ENCODE results near the gene TMEM141.
"Not testable (repeated sequence)": the region's sequence is repeated elsewhere in the genome, so short reads cannot be mapped to it uniquely, and the experiment has no call there.

The TMEM141 gene

DNA sequence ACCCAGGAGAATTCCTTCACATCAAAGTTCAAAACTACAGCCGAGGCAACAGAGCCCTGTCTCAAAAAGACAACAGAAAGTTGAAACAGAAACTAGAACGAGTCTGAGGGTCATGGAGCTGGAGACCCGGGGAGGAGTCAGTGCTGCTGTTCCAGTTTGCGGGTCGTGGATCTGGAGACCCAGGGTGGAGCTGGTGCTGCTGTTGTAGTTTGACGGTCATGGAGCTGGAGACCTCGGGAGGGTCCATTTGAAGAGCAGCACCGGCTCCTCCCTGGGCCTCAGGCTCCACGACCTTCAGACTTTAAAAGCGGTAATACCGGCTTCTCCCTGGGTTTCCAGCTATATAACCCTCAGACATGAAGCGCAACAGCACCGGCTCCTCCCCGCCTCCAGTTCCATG lies 13.8 kb upstream of the TMEM141 start:
- no peak for DNase-seq (ENCODE audit: low spot score)
- H3K27ac ChIP-seq: no peak overlapping the region
- no peak for TF ChIP-seq CTCF (conservative IDR thresholded peaks at IDR 0.05; ENCODE audit: low read depth)
- CTCF ChIA-PET: interaction anchor here (1.0 to 2.1 kb wide), 6 partner anchors 8 to 287 kb away, joined by 4 to 11 read pairs (median 7); partner anchors contain the start of gene LCN8
- POLR2A ChIA-PET (ENCODE audit: low non-redundant PET): no interaction called here

GRCh38 chr9:136779808-136780207 lies 11.3 kb upstream of the TMEM141 start:
- H3K27ac ChIP-seq: no peak overlapping the region
- ChIA-PET POLR2A (ENCODE audit: low non-redundant PET) (no interaction called here), CTCF (interaction anchor here (0.6 to 2.7 kb wide), 4 partner anchors 9 to 342 kb away, joined by 3 to 11 read pairs (median 6); no protein-coding TSS in a partner anchor)
- TF ChIP-seq CTCF (conservative IDR thresholded peaks at IDR 0.05; ENCODE audit: low read depth): no peak
- DNase-seq (ENCODE audit: low spot score): no peak

DNA sequence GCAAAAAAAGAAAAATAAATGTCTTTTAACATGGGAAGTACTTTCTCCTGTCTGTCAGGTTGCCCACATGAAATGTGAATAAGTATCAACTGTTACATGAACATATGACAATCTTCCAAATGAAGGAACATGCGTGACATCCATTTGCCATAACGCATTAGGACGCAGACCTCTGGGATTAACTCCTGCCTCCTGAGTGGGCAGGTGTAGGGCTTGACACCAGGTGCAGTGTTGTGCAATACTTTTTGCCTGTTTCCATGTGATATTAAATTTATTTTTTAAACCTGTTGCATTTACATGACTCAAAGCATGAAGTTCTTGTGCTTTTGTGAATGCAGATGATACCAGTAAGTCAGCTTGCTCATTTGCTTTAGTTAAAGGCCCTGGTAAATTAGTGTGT lies 8.7 kb upstream of the TMEM141 start:
- no peak for TF ChIP-seq CTCF (conservative IDR thresholded peaks at IDR 0.05; ENCODE audit: low read depth)
- CTCF ChIA-PET: interaction anchor here (1.1 kb wide), 1 partner anchor 55 kb away, joined by 6 read pairs; no protein-coding TSS in a partner anchor
- POLR2A ChIA-PET (ENCODE audit: low non-redundant PET): no interaction called here
- no peak overlapping the region for H3K27ac ChIP-seq
- no peak for DNase-seq (ENCODE audit: low spot score)

DNA sequence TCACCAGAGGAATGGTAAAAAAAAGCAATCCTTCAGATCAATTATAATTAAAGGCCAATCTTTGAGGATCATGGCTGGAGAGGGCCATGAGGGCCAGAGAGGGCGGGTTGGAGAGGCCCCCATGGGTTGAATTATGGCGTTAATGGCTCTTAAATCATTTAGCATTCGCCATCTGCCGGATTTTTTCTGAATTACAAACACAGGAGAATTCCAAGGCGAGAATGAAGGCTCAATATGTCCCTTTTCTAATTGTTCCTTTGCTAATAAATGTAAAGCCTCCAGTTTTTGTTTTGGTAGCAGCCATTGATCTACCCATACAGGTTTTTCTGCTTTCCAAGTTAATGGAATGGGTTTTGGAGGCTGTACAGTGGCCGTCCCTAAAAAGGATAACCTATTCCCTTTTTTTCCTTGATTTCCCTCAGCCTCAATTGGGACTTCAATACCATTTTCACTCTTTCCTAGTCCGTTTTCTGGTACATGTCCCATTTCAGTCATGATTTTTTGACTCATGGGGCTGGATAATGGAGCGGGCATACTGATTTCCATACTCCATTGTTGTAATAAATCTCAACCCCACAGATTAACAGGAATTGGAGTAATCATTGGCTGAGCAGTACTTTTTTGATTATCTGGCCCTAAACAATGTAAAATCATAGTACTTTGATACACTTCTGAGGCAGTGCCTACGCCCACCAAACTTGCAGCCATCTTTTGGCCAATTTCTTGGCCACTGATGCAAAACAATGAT lies 6.7 kb upstream of the TMEM141 start:
- no peak overlapping the region for H3K27ac ChIP-seq
- ChIA-PET POLR2A (ENCODE audit: low non-redundant PET) (no interaction called here), CTCF (interaction anchor here (0.6 to 0.7 kb wide), 3 partner anchors 206 to 261 kb away, joined by 3 read pairs; no protein-coding TSS in a partner anchor)
- peak; percentile 60 for DNase-seq (ENCODE audit: low spot score)
- peak; percentile 90 for TF ChIP-seq CTCF (conservative IDR thresholded peaks at IDR 0.05; ENCODE audit: low read depth)

DNA sequence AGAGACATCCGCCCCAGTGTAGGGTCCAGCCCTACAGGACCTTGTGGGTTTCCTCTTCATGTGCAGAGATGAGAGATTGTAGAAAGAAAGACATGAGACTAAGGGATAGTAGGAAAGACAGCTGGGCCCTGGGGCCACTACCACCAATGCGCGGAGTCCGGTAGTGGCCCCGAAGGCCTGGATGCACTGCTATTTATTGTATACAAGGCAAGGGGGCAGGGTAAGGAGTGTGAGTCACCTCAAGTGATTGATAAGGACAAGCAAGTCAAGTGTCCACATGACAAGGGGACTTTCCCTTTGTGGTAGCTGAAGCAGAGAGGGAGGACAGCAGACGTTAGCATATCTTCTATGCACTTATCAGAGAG lies 6.2 kb upstream of the TMEM141 start:
- POLR2A ChIA-PET (ENCODE audit: low non-redundant PET): no interaction called here
- no peak overlapping the region for H3K27ac ChIP-seq
- TF ChIP-seq CTCF (conservative IDR thresholded peaks at IDR 0.05; ENCODE audit: low read depth): no peak
- no peak for DNase-seq (ENCODE audit: low spot score)
- CTCF ChIA-PET: interaction anchor here (0.7 kb wide), 1 partner anchor 155 kb away, joined by 3 read pairs; no protein-coding TSS in a partner anchor

GRCh38 chr9:136785565-136786355 lies 5.4 kb upstream of the TMEM141 start:
- CTCF ChIA-PET: interaction anchor here (0.6 to 0.8 kb wide), 4 partner anchors 18 to 250 kb away, joined by 3 to 4 read pairs (median 3); no protein-coding TSS in a partner anchor
- DNase-seq (ENCODE audit: low spot score); POLR2A ChIA-PET (ENCODE audit: low non-redundant PET); H3K27ac ChIP-seq: not testable (repeated sequence)
